DND-41 (cell line): ENCODE results near the gene KCNIP4.

Source experiments
- ATAC-seq: fragments of 200-7000 bp; cut with Tn5 transposase; 3 replicates; pipeline ENCODE4 v1.9.1; 2021; ENCODE audit warnings: low read depth; ENCODE audit not compliant: insufficient read depth
- DNase-seq: peaks from one replicate; pipeline ENCODE4 v3.0.0-alpha.2; 2020
- H2AFZ ChIP-seq: 2 replicates; pipeline ENCODE4 v1.6.0; 2012; ENCODE audit warnings: low read depth, low read length
- H3K27ac ChIP-seq: 2 replicates; pipeline ENCODE4 v1.5.1; 2012; ENCODE audit warnings: low read length, inconsistent platforms
- H3K27me3 ChIP-seq: fragments of 200-600 bp; sonication (generic); 2 replicates; pipeline ENCODE4 v1.6.0; 2012; ENCODE audit warnings: low read length, mild to moderate bottlenecking, inconsistent platforms; ENCODE audit not compliant: insufficient read depth, poor library complexity
- H3K36me3 ChIP-seq: 2 replicates; pipeline ENCODE4 v1.5.1; 2012; ENCODE audit warnings: low read length, inconsistent platforms; ENCODE audit not compliant: insufficient read depth
- H3K4me1 ChIP-seq: 2 replicates; pipeline ENCODE4 v1.5.1; 2012; ENCODE audit warnings: mild to moderate bottlenecking, low read length; ENCODE audit not compliant: insufficient read depth
- H3K4me2 ChIP-seq: 2 replicates; pipeline ENCODE4 v1.6.0; 2012; ENCODE audit warnings: mild to moderate bottlenecking, moderate library complexity, low read length, inconsistent platforms; ENCODE audit not compliant: insufficient read depth
- H3K4me3 ChIP-seq, 2 experiments: fragments of 200-600 bp in 1 of 2; shearing (Covaris generic) in 1 of 2; 2 replicates each; pipeline ENCODE4 v1.5.1; 2012 to 2016; ENCODE audit warnings: inconsistent platforms in 2 of 2, low read length in 2 of 2, mild to moderate bottlenecking in 2 of 2, low read depth in 1 of 2, moderate library complexity in 1 of 2
- H3K79me2 ChIP-seq: 2 replicates; pipeline ENCODE4 v1.6.0; 2012; ENCODE audit warnings: low read length, inconsistent platforms; ENCODE audit not compliant: insufficient read depth
- H3K9ac ChIP-seq: 2 replicates; pipeline ENCODE4 v1.6.0; 2012; ENCODE audit warnings: low read depth, mild to moderate bottlenecking, inconsistent platforms, low read length, moderate library complexity
- H3K9me3 ChIP-seq: 2 replicates; pipeline ENCODE4 v1.5.1; 2012; ENCODE audit warnings: low read length, moderate library complexity, mild to moderate bottlenecking, inconsistent platforms; ENCODE audit not compliant: insufficient read depth, severe bottlenecking
- H4K20me1 ChIP-seq: 2 replicates; pipeline ENCODE4 v1.6.0; 2012; ENCODE audit warnings: low read length; ENCODE audit not compliant: insufficient read depth
- EZH2 ChIP-seq: IDR thresholded peaks from 3 replicates; pipeline ENCODE4 v1.6.1; 2012; ENCODE audit warnings: borderline replicate concordance, low read depth, mild to moderate bottlenecking, moderate library complexity, low read length, inconsistent platforms; ENCODE audit not compliant: severe bottlenecking
- TF ChIP-seq, protein P1 (sequence below): IDR thresholded peaks from 2 replicates; pipeline ENCODE4 v1.5.1; 2012; ENCODE audit warnings: borderline replicate concordance, low read length, moderate library complexity, mild to moderate bottlenecking; ENCODE audit not compliant: poor library complexity, severe bottlenecking; ENCODE audit errors: extremely low read depth

Gene KCNIP4

DNA sequence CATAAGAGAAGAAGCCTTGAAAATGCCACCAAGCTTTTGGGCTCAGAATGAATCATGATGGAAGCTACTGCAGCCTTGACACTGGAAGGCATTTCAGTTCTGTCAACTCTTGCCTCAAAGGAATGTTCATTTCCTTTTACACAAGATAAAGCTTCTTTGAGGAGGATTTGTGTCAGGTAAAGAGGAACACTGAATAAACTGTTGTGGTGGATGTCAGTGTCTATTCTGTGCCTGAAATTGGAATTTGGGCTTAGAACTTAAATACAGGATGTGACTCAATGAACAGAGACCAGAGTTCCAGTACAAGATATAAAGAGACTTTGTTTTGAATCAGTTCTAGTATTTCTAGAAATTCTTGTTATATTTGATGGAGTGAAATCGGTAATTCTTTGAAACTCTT is 935.1 kb downstream of the KCNIP4 start:
- H3K4me3 ChIP-seq: no peak overlapping the region
- no peak overlapping the region for H3K9ac ChIP-seq
- no peaks in the 10 kb centered on the region for H3K9me3 ChIP-seq
- H2AFZ ChIP-seq: no peak overlapping the region
- no peaks in the 10 kb centered on the region for H3K36me3 ChIP-seq
- no peak for DNase-seq
- no peak overlapping the region for H3K4me2 ChIP-seq
- no peaks in the 10 kb centered on the region for H3K4me1 ChIP-seq
- no peak overlapping the region for H3K27ac ChIP-seq
- H3K79me2 ChIP-seq: no peaks in the 10 kb centered on the region
- no peak for ATAC-seq
- no peak for TF ChIP-seq EZH2
- TF ChIP-seq, protein P1, sequence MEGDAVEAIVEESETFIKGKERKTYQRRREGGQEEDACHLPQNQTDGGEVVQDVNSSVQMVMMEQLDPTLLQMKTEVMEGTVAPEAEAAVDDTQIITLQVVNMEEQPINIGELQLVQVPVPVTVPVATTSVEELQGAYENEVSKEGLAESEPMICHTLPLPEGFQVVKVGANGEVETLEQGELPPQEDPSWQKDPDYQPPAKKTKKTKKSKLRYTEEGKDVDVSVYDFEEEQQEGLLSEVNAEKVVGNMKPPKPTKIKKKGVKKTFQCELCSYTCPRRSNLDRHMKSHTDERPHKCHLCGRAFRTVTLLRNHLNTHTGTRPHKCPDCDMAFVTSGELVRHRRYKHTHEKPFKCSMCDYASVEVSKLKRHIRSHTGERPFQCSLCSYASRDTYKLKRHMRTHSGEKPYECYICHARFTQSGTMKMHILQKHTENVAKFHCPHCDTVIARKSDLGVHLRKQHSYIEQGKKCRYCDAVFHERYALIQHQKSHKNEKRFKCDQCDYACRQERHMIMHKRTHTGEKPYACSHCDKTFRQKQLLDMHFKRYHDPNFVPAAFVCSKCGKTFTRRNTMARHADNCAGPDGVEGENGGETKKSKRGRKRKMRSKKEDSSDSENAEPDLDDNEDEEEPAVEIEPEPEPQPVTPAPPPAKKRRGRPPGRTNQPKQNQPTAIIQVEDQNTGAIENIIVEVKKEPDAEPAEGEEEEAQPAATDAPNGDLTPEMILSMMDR: no peak
- H3K27me3 ChIP-seq: no peaks in the 10 kb centered on the region
- no peaks in the 10 kb centered on the region for H4K20me1 ChIP-seq

- Histone ChIP-seq H3K4me2 (no peak overlapping the region), H3K9me3 (no peaks in the 10 kb centered on the region), H3K79me2 (no peaks in the 10 kb centered on the region), H2AFZ (no peak overlapping the region), H3K27me3 (no peaks in the 10 kb centered on the region), H3K9ac (no peak overlapping the region), H4K20me1 (no peaks in the 10 kb centered on the region), H3K36me3 (no peaks in the 10 kb centered on the region), H3K4me3 (no peak overlapping the region), H3K4me1 (no peaks in the 10 kb centered on the region), H3K27ac (no peak overlapping the region)
- TF ChIP-seq, protein P1: no peak
- TF ChIP-seq EZH2: no peak
- no peak for DNase-seq
- no peak for ATAC-seq
Observed at GRCh38 chr4:21012851-21013331, 935.7 kb downstream of the KCNIP4 start.

DNA sequence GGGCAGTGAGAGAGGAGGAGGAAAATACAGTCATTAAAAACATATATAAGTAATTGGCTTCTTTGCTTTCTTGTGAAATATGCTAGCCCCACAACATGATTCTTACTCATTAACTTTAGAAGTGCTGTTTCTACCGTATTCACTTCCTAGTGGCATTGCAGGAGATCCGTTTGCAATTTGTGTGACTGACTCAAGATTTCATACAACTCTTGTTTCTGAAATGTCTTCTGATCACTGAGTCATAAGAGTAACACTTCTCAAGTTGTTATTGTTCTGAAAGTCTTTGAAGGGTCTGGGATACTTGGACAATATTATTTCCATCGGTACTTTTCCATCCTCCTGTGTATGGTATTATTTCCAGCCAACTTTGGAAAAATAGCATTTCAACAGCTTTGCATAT is 937.5 kb downstream of the KCNIP4 start:
- Histone ChIP-seq H3K27me3 (no peaks in the 10 kb centered on the region), H3K36me3 (no peaks in the 10 kb centered on the region), H3K27ac (no peak overlapping the region), H3K4me2 (no peak overlapping the region), H3K4me1 (no peaks in the 10 kb centered on the region), H4K20me1 (no peaks in the 10 kb centered on the region), H3K9ac (no peak overlapping the region), H3K79me2 (no peaks in the 10 kb centered on the region), H3K9me3 (no peaks in the 10 kb centered on the region), H3K4me3 (no peak overlapping the region), H2AFZ (no peak overlapping the region)
- ATAC-seq (no peak), DNase-seq (no peak)
- TF ChIP-seq EZH2: no peak
- TF ChIP-seq, protein P1: no peak

DNA sequence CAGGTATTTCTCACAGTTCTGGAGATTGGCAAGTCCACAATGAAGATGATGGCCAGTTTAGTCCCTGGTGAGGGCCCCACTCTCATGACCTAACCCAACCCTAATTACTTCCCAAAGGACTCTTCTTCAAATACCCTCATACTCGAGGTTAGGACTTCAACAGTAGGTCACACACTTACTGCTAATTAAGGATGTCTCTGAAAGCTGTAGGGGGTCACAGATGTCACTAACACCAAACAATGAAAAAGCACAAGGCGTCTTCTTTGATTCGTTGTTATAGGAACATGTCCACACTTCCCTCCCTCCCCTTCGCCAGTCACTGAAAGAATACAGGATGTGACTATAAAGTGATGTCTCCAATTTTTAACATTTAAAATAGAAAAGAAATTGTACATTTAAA is 938.6 kb downstream of the KCNIP4 start:
- Histone ChIP-seq H2AFZ (no peak overlapping the region), H3K27ac (no peak overlapping the region), H3K9me3 (no peaks in the 10 kb centered on the region), H3K36me3 (no peaks in the 10 kb centered on the region), H4K20me1 (no peaks in the 10 kb centered on the region), H3K4me3 (no peak overlapping the region), H3K27me3 (no peaks in the 10 kb centered on the region), H3K79me2 (no peaks in the 10 kb centered on the region), H3K4me1 (no peaks in the 10 kb centered on the region), H3K4me2 (no peak overlapping the region), H3K9ac (no peak overlapping the region)
- ATAC-seq: no peak
- TF ChIP-seq, protein P1: no peak
- TF ChIP-seq EZH2: no peak
- DNase-seq: no peak
